ENCODE results near the gene GOLIM4.

GOLIM4 gene

GRCh38 chr3:167983583-167983982 lies 112.1 kb downstream of the GOLIM4 start:
- no peak overlapping the region for H3K9ac ChIP-seq

GRCh38 chr3:167978486-167978885 lies 117.2 kb downstream of the GOLIM4 start:
- Histone ChIP-seq H3K4me3 (ENCODE audit: low read depth, low read length) (no peak overlapping the region), H2AFZ (no peak overlapping the region), H3K9ac (no peak overlapping the region), H3K9me3 (ENCODE audit: control insufficient read depth, low read length) (no peaks in the 10 kb centered on the region), H3K27me3 (ENCODE audit: control insufficient read depth, insufficient read depth, low read length) (no peaks in the 10 kb centered on the region), H3K4me1 (no peaks in the 10 kb centered on the region), H3K79me2 (no peaks in the 10 kb centered on the region), H3K27ac (no peak overlapping the region), H3K36me3 (ENCODE audit: control insufficient read depth, insufficient read depth, low read length) (no peaks in the 10 kb centered on the region), H3K4me2 (ENCODE audit: low read length) (no peak overlapping the region)
- TF ChIP-seq, protein P1, sequence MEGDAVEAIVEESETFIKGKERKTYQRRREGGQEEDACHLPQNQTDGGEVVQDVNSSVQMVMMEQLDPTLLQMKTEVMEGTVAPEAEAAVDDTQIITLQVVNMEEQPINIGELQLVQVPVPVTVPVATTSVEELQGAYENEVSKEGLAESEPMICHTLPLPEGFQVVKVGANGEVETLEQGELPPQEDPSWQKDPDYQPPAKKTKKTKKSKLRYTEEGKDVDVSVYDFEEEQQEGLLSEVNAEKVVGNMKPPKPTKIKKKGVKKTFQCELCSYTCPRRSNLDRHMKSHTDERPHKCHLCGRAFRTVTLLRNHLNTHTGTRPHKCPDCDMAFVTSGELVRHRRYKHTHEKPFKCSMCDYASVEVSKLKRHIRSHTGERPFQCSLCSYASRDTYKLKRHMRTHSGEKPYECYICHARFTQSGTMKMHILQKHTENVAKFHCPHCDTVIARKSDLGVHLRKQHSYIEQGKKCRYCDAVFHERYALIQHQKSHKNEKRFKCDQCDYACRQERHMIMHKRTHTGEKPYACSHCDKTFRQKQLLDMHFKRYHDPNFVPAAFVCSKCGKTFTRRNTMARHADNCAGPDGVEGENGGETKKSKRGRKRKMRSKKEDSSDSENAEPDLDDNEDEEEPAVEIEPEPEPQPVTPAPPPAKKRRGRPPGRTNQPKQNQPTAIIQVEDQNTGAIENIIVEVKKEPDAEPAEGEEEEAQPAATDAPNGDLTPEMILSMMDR (IDR thresholded peaks at IDR 0.05), result no peak

More at GRCh38 chr3:167983583-167983982, 112.1 kb downstream of the GOLIM4 start:
- Histone ChIP-seq H3K9me3 (ENCODE audit: control insufficient read depth, low read length) (no peaks in the 10 kb centered on the region), H3K4me1 (no peaks in the 10 kb centered on the region), H3K4me2 (ENCODE audit: low read length) (no peak overlapping the region), H3K79me2 (no peaks in the 10 kb centered on the region), H3K27me3 (ENCODE audit: control insufficient read depth, insufficient read depth, low read length) (no peaks in the 10 kb centered on the region), H3K27ac (no peak overlapping the region), H2AFZ (no peak overlapping the region), H3K4me3 (ENCODE audit: low read depth, low read length) (no peak overlapping the region), H3K36me3 (ENCODE audit: control insufficient read depth, insufficient read depth, low read length) (no peaks in the 10 kb centered on the region)
- TF ChIP-seq, protein P1 (IDR thresholded peaks at IDR 0.05), result no peak

GRCh38 chr3:167978071-167978470 lies 117.7 kb downstream of the GOLIM4 start:
- no peaks in the 10 kb centered on the region for H3K79me2 ChIP-seq
- no peaks in the 10 kb centered on the region for H3K9me3 ChIP-seq (ENCODE audit: control insufficient read depth, low read length)
- TF ChIP-seq, protein P1 (IDR thresholded peaks at IDR 0.05), result no peak
- no peaks in the 10 kb centered on the region for H3K4me1 ChIP-seq
- no peak overlapping the region for H2AFZ ChIP-seq
- no peaks in the 10 kb centered on the region for H3K36me3 ChIP-seq (ENCODE audit: control insufficient read depth, insufficient read depth, low read length)
- no peak overlapping the region for H3K4me2 ChIP-seq (ENCODE audit: low read length)
- H3K27ac ChIP-seq, result no peak overlapping the region
- H3K4me3 ChIP-seq (ENCODE audit: low read depth, low read length), result no peak overlapping the region
- H3K9ac ChIP-seq, result no peak overlapping the region
- H3K27me3 ChIP-seq (ENCODE audit: control insufficient read depth, insufficient read depth, low read length), result no peaks in the 10 kb centered on the region

DNA sequence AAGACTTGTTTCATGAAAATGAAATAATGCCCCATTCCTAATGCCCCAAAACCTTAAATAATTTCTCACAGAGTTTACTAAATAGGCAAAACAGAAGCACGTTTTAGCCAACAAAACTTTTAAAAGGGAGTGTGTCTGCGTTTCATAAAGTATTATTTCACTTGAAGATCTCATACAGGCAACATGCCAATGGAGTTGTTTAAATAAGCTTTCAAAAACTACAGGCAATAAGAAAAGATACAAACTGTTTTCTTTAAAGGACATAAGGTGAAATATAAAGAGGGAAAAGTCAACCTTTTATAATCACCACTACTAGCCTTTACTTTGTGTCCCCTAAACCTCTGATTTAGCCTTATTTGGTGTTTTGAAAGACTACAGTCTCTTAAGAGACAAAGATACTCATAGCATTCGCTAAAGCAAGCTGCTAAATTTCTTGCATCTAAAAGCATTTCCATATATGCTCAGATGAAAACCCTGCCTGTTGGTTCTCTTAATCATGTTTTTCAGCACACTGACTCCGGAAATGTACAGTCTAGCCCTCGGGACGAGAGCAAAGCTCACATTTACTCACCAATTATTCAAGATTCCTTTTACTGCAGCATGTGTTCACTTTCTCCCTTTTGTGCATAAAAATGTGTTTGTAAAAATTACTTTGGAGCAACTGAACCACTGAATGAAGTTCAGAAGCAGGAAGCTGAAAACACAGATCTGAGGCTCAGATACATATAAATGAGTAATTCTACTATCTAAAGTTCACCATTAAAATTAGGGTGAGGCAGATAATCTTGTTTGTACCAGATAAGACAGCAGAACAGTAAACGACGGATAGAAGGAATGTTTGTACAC lies 119.0 kb downstream of the GOLIM4 start:
- TF ChIP-seq, protein P1 (IDR thresholded peaks at IDR 0.05), result no peak
- Histone ChIP-seq H3K4me1 (no peaks in the 10 kb centered on the region), H3K4me3 (ENCODE audit: low read depth, low read length) (no peak overlapping the region), H3K9me3 (ENCODE audit: control insufficient read depth, low read length) (no peaks in the 10 kb centered on the region), H3K4me2 (ENCODE audit: low read length) (no peak overlapping the region), H3K79me2 (no peaks in the 10 kb centered on the region), H2AFZ (no peak overlapping the region), H3K27me3 (ENCODE audit: control insufficient read depth, insufficient read depth, low read length) (no peaks in the 10 kb centered on the region), H3K36me3 (ENCODE audit: control insufficient read depth, insufficient read depth, low read length) (no peaks in the 10 kb centered on the region), H3K9ac (no peak overlapping the region), H3K27ac (no peak overlapping the region)

- no peaks in the 10 kb centered on the region for H3K27me3 ChIP-seq (ENCODE audit: control insufficient read depth, insufficient read depth, low read length)
- TF ChIP-seq, protein P1 (IDR thresholded peaks at IDR 0.05), result no peak
Measured at GRCh38 chr3:167973901-167974300, 121.8 kb downstream of the GOLIM4 start.

More at GRCh38 chr3:167973901-167974300, 121.8 kb downstream of the GOLIM4 start:
- Histone ChIP-seq H3K4me3 (ENCODE audit: low read depth, low read length) (no peak overlapping the region), H3K9me3 (ENCODE audit: control insufficient read depth, low read length) (no peaks in the 10 kb centered on the region), H2AFZ (no peak overlapping the region), H3K9ac (no peak overlapping the region), H3K4me2 (ENCODE audit: low read length) (no peak overlapping the region), H3K36me3 (ENCODE audit: control insufficient read depth, insufficient read depth, low read length) (no peaks in the 10 kb centered on the region), H3K27ac (no peak overlapping the region), H3K79me2 (no peaks in the 10 kb centered on the region), H3K4me1 (no peaks in the 10 kb centered on the region)
